Uterus (tissue), 2 donors: ENCODE measurements around the gene MSX1.

Source experiments
- CTCF ChIP-seq, 4 experiments: fragments of 200-600 bp in 2 of 4; fragments of 450-650 bp in 2 of 4; sonication (generic) in 2 of 4; IDR thresholded peaks; one replicate each; pipeline ENCODE4 v1.5.1; 2016 to 2019; ENCODE audit warnings: antibody characterized with exemption in 4 of 4, mild to moderate bottlenecking in 2 of 4, moderate library complexity in 1 of 4
- POLR2A ChIP-seq, 2 donors: fragments of 450-650 bp; IDR thresholded peaks; one replicate each; pipeline ENCODE4 v1.6.1; 2016; ENCODE audit warnings: antibody characterized with exemption in 2 of 2, mild to moderate bottlenecking in 1 of 2, moderate library complexity in 1 of 2

- TF ChIP-seq POLR2A (IDR thresholded peaks at IDR 0.05): no peak
- TF ChIP-seq CTCF (IDR thresholded peaks at IDR 0.05): no peak
These were observed 20.3 kb upstream of the MSX1 start for GRCh38 chr4:4838936-4839810.
